Hematopoietic multipotent progenitor cell treated with erythropoietin and hydrocortisone succinate and interleukin-3 and kit ligand, for 4 days (in vitro differentiated cells): ENCODE results near the gene PLXNB3.
"Not testable (repeated sequence)": the region's sequence is repeated elsewhere in the genome, so short reads cannot be mapped to it uniquely, and the experiment has no call there.

Experiments used
- DNase-seq: peaks from one replicate; pipeline ENCODE4 v3.0.0-alpha.2; 2015

PLXNB3 gene

DNA sequence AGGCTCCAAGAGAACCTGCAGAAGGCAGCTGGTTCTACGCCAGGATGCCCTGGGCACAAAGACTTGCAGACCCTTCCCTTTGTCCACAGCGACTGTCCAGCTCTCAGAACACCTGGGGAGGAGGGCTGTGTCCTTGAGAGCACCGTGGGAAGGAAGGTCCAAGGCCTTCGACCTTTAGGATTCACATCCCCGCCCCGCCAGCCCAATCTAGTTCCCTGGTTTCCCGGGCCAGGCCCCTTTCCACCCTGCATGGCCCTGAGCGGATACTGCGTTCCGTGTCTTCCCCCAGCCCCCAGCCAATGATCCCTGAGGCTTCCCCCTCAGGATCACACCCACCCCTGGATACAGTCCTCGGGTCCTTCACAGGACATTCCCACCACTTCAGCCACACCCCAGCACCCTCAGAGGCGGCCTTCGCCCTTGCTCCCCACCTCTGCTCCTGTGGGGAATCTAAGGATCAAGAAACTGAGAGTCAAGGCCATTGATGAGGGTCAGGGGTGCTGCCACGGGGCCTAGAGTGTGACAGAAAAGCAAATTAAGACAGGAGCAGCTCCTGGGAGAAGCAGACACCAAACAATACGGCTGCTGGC lies 30.3 kb upstream of the PLXNB3 start:
- DNase-seq, result no peak

DNA sequence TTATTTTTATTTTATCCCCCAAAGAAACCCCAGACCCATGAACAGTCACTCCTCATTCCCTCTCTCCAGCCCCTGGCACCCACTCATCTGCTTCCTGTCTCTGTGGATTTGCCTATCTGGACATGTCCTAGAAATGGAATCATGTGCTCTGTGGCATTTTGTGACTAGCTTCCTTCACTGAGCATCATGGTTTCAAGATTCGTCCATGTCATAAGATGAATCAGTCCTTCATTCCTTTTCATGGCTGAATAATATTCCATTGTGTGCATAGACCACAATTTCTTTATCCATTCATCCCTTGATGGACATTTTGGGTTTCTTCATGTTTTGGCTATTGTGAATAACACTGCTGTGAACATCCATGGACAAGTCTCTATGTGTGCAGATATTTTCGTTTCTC lies 29.2 kb upstream of the PLXNB3 start:
- DNase-seq, result no peak

DNA sequence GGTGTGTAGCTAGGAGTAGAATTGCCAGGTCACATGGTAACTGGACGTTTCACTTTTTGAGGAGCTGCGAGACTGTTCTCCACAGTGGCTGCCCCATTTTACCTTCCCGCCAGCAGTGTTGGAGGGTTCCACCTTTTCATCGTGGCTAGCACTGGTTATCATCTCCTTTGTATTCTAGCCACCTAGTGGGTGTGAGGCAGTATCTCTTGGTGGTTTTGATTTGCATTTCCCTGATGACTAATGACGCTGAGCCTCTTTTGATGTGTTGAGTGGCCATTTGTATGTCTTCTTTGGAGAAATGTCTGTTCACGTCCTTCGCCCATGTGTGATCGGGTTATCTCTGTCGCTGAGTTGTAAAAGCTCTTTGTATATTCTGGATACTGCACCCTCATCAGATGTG lies 28.8 kb upstream of the PLXNB3 start:
- no peak for DNase-seq

DNA sequence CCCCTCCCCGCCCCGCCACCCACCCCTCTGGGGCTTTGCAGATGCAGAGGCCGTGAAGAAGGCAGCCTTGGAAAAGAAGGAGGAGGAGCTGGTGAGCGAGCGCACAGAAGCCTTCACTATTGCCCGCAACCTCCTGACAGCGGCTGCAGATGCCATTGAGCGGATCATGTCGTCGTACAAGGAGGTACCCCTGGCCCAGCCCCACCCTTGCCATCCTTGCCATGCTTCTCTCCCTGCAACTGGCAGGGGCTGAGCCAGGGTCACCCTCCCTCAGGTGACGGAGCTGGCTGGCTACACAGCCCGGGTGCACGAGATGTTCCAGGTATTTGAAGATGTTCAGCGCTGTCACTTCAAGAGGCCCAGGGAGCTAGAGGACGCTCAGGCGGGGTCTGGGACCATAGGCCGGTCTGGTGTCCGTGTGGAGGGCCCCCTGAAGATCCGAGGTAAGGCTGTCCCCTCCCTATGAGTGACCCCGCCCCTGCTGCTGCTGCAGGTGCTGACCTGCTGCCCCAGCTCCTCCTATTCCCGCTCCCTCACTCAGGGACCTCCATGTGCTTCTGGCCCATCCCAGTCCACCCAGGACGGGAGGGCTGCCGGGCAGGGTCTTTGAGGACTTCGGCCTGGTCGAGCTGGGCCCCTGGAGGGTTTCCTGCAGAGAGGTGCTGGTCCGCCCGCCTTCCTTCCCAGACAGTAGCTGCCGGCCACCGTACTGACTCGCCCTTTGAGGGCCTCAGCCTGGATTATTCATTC lies 27.8 kb upstream of the PLXNB3 start:
- DNase-seq, result no peak

DNA sequence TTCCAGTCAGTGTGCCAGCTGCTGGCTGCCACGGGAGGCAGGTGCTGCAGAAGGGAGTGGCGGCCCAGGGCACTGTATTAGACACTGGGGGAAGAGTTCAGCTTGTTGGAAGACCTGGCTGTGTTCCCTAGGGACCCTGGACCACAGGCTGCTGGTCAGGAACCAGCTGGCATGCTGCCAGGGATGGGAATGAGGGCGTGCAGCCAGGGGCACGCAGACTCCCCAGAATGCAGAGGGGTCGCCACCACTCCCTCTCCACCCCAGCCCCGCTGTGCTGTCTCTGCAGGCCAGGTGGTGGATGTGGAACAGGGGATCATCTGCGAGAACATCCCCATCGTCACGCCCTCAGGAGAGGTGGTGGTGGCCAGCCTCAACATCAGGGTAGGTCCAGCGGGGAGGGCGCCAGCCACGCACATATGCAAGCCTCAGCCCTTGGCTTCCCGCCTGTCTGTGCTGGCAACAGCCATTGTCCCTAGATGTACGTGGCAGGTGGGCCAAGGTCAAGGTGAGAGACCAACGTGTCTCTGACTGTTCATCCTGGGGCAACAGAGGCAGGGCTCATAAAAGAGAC lies 27.1 kb upstream of the PLXNB3 start:
- DNase-seq, result no peak

DNA sequence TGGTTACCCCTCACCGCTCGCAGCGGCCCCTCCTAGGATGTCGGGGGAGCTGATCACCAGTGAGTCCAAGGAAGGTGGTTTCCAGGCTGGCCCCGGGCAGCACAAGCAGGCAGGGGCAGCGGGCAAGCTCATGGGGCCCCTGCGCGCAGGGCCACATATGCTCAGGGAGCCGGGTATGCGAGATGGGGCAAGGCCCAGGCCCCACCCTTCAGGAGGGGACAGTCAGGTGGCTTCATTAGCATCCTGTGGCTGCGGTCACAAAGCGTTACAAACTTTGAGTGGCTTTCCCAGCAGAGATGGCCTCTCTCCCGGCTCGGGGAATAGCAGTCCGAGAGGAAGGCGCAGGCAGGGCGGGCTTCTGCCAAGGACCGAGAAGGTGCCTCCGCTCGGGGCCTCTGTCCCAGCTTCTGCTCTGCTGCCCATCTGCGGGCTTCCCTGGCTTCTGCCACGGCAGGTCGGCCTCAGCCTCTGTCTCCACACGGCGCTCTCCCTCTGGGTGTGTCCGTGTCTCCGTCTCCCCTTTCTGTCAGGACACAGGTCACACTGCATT lies 25.9 kb upstream of the PLXNB3 start:
- no peak for DNase-seq

DNA sequence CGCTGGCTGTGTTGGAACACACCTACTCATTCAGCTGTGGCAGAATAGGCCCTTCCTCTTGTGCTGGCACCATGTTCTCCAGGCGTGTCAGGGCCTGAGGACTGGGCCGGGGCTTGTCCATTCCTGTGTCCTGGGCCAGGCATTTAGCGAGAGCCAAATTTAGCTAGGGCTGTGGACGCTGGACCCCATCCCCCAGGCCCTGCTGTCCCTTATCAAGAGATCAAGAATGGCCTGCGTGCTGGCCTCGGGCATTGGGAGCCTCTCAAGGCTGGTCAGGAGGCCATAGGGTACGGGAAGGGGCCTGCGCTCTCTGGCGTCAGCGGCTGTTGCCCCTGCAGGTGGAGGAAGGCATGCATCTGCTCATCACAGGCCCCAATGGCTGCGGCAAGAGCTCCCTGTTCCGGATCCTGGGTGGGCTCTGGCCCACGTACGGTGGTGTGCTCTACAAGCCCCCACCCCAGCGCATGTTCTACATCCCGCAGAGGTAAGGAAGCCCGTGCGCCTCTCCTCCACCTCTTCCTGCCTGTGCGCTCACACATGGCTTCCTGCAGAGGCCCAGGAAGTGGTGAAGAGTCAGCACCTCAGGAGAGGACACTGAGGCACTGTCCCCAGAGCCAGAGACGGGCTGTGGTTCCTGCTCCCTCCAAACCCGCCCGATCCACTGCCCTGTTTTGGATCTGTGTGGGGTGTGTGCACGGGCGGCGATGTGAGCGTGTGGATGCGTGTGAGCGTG lies 24.1 kb upstream of the PLXNB3 start:
- DNase-seq, result no peak

DNA sequence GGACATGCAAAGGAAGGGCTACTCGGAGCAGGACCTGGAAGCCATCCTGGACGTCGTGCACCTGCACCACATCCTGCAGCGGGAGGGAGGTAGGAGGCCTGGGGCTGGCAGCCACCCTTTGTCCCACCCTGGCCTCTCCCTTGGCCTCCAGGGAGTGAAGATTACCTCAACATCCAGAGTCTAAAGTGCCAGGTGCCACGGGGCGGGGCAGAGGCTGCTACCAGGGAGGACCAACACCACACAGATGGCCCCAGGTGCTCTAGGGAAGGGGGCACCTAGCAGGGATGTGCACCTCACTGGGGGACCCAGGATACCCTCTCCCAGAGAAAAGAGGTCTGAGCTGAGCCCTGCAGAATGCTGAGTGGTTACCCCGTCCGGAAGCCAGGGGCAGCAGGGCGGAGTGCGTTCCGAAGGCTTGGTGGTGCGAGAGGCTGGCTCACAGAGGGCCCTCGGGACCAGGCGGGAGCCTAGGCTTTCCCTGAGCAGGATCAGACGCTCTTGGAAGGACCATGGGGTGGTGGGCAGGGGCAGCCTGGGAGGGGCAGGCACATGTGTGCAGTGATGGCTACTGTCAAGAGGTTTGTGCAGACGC lies 23.3 kb upstream of the PLXNB3 start:
- DNase-seq, result no peak

DNA sequence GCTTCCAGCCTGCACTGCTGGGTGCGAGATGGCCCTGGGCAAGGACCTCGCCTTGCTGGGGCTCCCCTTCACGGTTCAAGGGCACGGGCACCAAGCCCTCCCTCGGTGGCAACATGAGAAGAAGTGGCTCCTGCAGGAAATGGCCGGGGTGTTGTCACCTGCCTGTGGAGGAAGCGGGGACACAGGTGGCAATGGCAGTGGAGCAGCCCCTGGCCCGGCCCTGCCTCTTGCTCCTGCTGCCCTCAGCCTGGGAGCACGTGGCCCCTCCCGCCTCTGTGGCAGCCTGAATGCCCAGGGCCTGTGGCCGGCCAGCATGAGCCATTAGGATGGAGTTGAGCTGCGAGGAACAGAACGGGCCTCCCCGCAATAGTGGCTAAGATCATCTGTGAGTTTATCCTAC lies 22.6 kb upstream of the PLXNB3 start:
- DNase-seq, result no peak

DNA sequence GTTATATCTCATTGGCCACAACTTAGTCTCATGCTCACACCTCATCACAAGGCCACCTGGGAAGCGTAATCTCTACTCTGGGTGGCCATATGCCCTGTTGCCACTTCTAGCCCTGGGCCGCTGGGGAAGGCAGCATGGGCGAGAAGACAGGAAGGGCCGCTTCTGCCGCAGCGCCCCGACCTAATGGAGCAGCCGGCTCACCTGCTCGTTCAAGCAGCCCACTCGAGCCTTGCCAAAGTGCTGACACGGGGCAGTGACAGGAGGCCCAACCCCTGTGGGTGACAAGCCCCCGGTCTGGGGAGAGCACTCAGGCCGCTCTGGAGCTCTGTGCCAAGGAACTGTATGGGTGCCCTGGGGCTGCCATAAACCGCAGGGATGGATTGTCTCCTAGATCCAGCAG lies 21.9 kb upstream of the PLXNB3 start:
- not testable (repeated sequence) for DNase-seq

DNA sequence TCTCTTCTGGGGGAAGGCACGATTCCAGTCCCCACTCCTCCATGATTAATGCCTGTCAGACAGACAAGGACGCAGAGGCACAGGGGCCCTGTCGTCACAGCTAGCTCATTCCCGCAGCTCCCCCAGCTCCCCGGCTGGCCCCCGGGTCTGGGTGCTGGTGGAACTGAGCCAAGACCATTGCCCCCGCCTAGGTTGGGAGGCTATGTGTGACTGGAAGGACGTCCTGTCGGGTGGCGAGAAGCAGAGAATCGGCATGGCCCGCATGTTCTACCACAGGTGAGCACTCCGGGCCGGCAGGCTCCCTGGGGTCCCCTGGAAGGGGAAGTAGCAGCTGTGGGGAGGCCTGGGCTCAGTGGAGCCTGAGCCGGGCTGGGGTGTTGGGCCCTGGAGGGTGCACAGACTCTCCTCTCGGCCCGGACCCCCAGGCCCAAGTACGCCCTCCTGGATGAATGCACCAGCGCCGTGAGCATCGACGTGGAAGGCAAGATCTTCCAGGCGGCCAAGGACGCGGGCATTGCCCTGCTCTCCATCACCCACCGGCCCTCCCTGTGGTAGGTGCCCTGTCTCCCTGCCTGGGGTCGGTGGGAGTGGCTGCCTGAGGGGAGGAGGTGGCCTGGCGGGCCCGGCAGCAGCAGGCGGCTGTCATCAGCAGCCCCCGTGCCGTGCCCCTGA lies 21.1 kb upstream of the PLXNB3 start:
- DNase-seq, result not testable (repeated sequence)

DNA sequence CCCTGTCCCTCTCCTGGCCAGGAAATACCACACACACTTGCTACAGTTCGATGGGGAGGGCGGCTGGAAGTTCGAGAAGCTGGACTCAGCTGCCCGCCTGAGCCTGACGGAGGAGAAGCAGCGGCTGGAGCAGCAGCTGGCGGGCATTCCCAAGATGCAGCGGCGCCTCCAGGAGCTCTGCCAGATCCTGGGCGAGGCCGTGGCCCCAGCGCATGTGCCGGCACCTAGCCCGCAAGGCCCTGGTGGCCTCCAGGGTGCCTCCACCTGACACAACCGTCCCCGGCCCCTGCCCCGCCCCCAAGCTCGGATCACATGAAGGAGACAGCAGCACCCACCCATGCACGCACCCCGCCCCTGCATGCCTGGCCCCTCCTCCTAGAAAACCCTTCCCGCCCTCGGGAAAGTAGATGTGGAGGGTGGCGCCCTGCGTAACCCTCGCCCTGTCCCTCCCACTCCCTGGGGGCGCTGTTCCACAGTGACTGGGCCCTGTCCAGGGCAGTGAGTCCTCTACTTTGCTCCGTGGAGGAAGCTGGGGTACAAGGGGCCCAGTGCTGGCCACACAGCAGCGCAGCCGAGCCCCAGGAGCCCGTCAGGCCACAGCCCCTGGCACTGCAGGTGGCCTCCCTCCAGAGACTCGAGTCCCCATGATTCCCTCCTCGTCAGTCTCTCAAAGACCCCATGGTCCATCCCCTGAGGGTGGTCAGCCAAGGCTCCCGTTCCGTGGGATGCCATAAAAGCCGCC lies 20.4 kb upstream of the PLXNB3 start:
- not testable (repeated sequence) for DNase-seq

DNA sequence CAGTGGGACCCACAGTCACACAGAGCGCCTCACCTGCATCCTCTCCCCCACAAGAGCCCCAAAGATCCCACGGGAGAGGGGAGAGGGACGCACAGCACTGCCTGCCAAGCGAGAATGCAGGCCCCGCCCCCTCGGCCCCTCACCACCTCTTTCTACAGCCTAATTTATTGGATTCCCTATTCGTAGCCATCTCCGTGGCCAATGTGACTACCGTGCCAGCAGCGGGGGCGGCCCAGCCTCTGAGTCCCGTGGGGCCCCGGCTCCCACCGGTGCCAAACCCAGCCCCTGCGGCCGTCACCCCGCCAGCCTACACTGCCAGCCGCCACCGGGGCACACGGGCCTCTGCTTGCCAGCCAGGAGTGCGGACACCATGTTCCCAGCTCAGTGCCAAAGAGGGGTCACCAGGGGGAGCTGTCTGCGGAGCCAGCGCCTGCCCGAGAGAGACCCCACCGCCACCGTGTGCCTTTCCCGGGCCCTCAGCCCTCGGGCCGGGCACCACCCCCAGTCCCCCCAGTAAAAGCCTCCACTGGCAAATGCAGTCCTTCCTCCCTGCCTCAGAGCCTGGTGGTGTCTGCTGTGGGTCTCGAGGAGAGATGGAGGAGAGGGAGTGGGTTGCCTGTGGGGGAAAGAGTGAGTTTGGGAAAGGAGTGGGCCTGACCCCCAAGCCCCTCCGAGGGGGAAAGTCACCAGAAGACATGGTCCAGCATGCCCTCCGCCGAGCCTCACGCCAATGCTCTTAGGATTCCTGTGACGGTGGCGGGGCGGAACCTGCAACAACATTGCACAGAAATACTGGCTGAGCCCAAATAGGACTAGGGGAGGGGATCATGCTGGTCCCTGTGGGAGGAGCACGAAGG lies 19.6 kb upstream of the PLXNB3 start:
- DNase-seq, result no peak

DNA sequence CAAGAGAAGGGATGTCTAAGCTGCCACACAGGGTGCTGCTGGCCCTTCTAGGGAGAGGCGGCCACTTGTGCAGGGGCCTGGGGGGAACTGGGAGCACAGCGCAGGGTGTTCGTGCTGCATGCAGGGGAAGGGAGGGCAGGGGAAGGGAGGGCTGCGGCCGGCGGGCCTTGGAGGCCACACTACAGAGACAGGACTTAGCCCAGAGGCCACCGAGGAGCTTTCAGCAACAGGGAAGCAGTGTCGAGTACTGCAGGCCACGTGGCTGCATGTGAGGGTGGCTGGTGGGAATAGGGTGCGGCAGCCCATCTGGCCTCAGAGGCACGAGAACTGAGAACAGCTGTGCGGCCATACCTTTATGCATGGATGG lies 19.0 kb upstream of the PLXNB3 start:
- not testable (repeated sequence) for DNase-seq

DNA sequence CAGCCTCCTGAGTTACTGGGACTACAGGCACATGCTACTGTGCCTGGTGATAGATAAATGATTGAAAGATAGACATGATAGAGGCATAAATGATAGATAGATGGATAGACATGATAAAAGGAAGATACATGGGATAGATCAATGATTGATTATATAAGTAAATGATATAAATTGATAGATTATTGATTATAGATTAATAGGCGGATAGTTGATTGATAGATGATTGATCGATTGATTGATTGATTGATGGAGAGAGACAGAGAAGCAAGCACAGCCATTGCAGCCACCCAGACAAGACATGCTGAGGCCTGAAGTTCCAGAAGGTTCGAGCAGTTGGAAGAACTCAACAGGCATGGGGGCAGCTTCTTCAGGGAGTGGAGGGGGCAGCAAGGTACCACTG lies 17.7 kb upstream of the PLXNB3 start:
- DNase-seq, result no peak

DNA sequence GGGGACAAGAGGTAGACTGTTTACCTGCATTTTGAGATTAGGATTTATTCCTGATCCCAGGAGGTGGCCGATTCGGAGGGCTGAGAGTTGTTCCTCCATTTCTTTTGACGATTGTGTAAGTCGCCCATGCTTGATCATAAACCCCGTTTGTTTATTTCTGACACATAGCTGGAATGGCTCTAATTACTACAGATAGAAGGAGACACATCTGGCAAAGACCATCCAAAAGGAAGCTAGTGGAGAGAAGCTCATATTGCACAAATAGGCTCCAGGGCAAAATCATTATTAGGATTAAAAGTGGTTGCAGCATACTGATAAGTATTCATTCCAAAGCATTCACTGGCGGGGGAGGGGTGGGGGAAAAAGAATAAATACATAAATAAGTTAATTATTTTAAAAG lies 17.1 kb upstream of the PLXNB3 start:
- not testable (repeated sequence) for DNase-seq

DNA sequence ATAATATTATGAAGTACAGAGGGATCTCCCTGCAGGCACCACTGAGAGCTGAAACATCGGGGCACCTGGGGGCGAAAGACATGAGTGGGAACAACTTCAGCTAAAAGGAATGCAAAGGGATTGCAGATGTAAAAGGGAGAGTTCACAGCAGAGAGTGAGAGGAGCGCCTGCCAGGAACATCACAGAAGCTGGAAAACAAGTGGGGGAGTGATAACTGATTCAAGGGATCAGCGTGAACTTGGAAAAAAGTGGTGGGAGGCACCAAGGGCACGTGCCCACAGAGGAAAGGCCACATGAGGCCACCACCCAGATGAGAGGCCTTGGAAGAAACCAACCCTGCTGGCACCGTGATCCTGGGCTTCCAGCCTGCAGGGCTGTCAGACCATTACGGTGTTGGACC lies 15.0 kb upstream of the PLXNB3 start:
- not testable (repeated sequence) for DNase-seq

DNA sequence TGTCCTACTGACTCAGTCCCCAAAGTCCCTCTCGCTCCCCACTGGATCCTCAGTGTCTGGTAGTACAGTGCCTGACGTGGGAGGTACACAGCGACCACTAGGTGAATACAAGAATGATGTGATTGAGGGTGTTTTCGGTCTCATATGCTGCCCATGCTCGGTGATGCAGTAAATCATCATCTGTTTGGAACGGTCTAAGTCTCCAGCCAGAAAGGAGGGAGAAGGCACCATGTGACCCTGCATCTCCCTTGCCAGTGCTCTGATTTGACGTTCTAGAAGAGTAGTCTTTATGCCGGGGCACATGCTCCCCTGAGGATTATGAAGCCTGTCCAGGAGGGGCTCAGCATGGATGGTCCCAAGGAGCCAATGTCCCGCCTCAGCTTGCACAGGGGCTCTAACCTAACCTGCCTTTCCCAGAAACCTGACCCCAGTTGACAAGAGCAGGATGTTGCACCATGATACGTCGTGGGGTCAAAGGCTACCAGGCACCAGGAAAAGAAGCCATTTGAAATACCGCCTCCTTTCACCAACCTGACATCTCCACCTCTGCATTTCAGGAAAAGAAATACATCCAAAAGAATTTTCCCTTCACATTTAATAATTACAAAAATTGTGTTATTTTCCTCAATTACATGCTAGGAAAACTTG lies 13.8 kb upstream of the PLXNB3 start:
- no peak for DNase-seq

DNA sequence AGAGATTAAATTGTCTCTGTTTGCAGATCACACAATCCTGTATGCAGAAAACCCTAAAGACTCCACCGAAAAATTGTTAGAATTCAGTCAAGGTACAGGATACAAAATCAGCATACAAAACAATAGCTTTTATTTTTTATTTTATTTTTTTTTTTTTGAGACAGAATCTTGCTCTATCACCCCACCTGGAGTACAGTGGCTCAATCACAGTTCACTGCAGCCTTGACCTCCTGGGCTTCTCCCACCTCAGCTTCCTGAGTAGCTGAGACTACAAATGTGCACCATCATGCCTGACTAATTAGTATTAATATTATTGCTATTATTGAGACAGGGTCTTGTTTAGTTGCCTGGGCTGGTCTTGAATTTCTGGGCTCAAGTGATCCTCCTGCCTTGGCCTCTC lies 8.9 kb upstream of the PLXNB3 start:
- no peak for DNase-seq

DNA sequence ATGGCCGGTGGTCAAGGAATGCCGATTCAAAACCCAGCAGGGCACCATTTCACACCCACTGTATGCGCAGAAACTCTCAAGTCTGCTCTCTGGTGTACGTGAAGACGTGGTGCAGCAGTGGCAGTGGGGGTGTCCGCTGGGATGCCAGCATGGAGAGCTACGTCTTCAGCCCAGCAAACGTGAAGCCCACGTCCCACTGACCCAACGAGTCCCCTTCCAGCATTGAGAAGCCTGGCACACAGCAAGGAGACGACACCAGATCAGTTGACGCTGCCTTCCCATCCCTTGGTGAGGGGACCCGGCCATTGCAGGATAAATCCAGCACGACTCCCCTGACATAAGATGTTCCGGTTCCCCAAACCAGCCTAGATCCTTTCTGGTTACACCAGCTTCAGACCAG lies 2.2 kb upstream of the PLXNB3 start:
- DNase-seq, result no peak
